HepG2 (cell line): ENCODE results near the gene CNTN2.

Experiments
- EED ChIP-seq: sonication (generic); formaldehyde crosslinking; IDR thresholded peaks from 2 replicates; pipeline ENCODE4 v1.5.0; 2020; ENCODE audit warnings: mild to moderate bottlenecking, missing genetic modification reagents
- GABPA ChIP-seq, 2 experiments: IDR thresholded peaks; 2 replicates each; pipeline ENCODE4 v1.6.1; 2011 to 2016; ENCODE audit warnings: low read depth in 2 of 2, low read length in 1 of 2, missing biosample characterization in 1 of 2, missing genetic modification characterization in 1 of 2
- HNRNPL ChIP-seq: fragments of 200-400 bp; formaldehyde crosslinking; IDR thresholded peaks from 2 replicates; pipeline ENCODE4 v1.6.1; 2017; ENCODE audit warnings: mild to moderate bottlenecking, low read depth, low read length
- POLR2A ChIP-seq, 2 experiments: IDR thresholded peaks; 2 replicates each; pipeline ENCODE4 v1.6.1; 2011; ENCODE audit warnings: low read depth in 2 of 2, low read length in 2 of 2, mild to moderate bottlenecking in 1 of 2, moderate library complexity in 1 of 2; ENCODE audit not compliant: insufficient read depth in 1 of 2
- SMARCC2 ChIP-seq: fragments of 450-650 bp; IDR thresholded peaks from 2 replicates; pipeline ENCODE4 v1.6.1; 2017; ENCODE audit warnings: antibody characterized with exemption, mild to moderate bottlenecking
- TAF1 ChIP-seq: sonication (generic); formaldehyde crosslinking; IDR thresholded peaks from 2 replicates; pipeline ENCODE4 v1.4.0; 2020; ENCODE audit warnings: missing genetic modification reagents
- TCF7 ChIP-seq: sonication (generic); IDR thresholded peaks from 2 replicates; pipeline ENCODE4 v1.6.1; 2016; ENCODE audit warnings: antibody characterized with exemption, low read depth
- ZKSCAN8 ChIP-seq: IDR thresholded peaks from 2 replicates; pipeline ENCODE4 v1.6.1; 2016; ENCODE audit warnings: borderline replicate concordance, missing genetic modification reagents, missing compliant biosample characterization
- TF ChIP-seq, protein P1 (sequence below): sonication (generic); formaldehyde crosslinking; IDR thresholded peaks from 2 replicates; pipeline ENCODE4 v1.4.0; 2020; ENCODE audit warnings: missing genetic modification reagents
- TF ChIP-seq, protein P2 (sequence below): sonication (generic); formaldehyde crosslinking; IDR thresholded peaks from 2 replicates; pipeline ENCODE4 v1.8.0; 2022; ENCODE audit warnings: low read depth, missing genetic modification reagents
- TF ChIP-seq, protein P3 (sequence below): sonication (generic); formaldehyde crosslinking; IDR thresholded peaks from 2 replicates; pipeline ENCODE4 v1.5.1; 2020; ENCODE audit warnings: missing genetic modification reagents, mild to moderate bottlenecking, borderline replicate concordance
- TF ChIP-seq, protein P4 (sequence below): sonication (generic); formaldehyde crosslinking; IDR thresholded peaks from 2 replicates; pipeline ENCODE4 v1.8.0; 2022; ENCODE audit warnings: mild to moderate bottlenecking, missing genetic modification reagents, borderline replicate concordance
- TF ChIP-seq, protein P5 (sequence below): sonication (generic); formaldehyde crosslinking; IDR thresholded peaks from 2 replicates; pipeline ENCODE4 v1.5.0; 2020; ENCODE audit warnings: mild to moderate bottlenecking, missing genetic modification reagents, moderate library complexity
- TF ChIP-seq, protein P6 (sequence below): sonication (generic); formaldehyde crosslinking; IDR thresholded peaks from 2 replicates; pipeline ENCODE4 v1.4.0; 2020; ENCODE audit warnings: missing genetic modification reagents

DNA sequence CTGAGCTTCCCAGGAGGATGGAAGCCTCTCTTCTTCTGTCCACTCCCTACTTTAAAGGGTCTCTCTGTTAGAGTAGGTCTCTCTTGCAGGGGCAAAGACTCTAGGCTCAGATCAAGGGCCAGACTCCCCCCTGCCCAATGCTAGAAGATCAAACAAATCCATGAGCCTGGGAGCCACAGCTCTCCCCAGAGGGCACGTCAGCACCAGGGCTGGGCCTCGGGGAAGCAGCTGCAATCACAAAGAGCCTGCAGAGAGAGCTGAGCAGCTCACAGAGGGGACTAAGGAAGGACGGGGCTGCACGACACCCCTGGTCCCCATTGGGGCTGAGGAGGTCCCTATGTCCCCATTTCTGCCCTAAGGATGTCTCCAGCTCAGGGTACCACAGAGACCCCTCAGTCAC lies 3.9 kb downstream of the CNTN2 start:
- no peak for TF ChIP-seq GABPA (IDR thresholded peaks at IDR 0.05; ENCODE audit: low read depth, low read length)
- TF ChIP-seq GABPA (CRISPR knock-in tag; IDR thresholded peaks at IDR 0.05; ENCODE audit: low read depth), result no peak
- TF ChIP-seq, protein P1, sequence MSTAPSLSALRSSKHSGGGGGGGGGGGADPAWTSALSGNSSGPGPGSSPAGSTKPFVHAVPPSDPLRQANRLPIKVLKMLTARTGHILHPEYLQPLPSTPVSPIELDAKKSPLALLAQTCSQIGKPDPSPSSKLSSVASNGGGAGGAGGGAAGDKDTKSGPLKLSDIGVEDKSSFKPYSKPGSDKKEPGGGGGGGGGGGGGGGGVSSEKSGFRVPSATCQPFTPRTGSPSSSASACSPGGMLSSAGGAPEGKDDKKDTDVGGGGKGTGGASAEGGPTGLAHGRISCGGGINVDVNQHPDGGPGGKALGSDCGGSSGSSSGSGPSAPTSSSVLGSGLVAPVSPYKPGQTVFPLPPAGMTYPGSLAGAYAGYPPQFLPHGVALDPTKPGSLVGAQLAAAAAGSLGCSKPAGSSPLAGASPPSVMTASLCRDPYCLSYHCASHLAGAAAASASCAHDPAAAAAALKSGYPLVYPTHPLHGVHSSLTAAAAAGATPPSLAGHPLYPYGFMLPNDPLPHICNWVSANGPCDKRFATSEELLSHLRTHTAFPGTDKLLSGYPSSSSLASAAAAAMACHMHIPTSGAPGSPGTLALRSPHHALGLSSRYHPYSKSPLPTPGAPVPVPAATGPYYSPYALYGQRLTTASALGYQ, result no peak
- TF ChIP-seq, protein P2, sequence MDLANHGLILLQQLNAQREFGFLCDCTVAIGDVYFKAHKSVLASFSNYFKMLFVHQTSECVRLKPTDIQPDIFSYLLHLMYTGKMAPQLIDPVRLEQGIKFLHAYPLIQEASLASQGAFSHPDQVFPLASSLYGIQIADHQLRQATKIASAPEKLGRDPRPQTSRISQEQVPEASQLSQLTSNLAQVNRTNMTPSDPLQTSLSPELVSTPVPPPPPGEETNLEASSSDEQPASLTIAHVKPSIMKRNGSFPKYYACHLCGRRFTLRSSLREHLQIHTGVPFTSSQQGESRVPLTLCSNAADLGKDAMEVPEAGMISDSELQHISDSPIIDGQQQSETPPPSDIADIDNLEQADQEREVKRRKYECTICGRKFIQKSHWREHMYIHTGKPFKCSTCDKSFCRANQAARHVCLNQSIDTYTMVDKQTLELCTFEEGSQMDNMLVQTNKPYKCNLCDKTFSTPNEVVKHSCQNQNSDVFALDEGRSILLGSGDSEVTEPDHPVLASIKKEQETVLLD, result no peak
- no peak for TF ChIP-seq ZKSCAN8 (CRISPR knock-in tag)
- TF ChIP-seq, protein P3, sequence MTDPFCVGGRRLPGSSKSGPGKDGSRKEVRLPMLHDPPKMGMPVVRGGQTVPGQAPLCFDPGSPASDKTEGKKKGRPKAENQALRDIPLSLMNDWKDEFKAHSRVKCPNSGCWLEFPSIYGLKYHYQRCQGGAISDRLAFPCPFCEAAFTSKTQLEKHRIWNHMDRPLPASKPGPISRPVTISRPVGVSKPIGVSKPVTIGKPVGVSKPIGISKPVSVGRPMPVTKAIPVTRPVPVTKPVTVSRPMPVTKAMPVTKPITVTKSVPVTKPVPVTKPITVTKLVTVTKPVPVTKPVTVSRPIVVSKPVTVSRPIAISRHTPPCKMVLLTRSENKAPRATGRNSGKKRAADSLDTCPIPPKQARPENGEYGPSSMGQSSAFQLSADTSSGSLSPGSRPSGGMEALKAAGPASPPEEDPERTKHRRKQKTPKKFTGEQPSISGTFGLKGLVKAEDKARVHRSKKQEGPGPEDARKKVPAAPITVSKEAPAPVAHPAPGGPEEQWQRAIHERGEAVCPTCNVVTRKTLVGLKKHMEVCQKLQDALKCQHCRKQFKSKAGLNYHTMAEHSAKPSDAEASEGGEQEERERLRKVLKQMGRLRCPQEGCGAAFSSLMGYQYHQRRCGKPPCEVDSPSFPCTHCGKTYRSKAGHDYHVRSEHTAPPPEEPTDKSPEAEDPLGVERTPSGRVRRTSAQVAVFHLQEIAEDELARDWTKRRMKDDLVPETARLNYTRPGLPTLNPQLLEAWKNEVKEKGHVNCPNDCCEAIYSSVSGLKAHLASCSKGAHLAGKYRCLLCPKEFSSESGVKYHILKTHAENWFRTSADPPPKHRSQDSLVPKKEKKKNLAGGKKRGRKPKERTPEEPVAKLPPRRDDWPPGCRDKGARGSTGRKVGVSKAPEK, result no peak
- TF ChIP-seq, protein P4, sequence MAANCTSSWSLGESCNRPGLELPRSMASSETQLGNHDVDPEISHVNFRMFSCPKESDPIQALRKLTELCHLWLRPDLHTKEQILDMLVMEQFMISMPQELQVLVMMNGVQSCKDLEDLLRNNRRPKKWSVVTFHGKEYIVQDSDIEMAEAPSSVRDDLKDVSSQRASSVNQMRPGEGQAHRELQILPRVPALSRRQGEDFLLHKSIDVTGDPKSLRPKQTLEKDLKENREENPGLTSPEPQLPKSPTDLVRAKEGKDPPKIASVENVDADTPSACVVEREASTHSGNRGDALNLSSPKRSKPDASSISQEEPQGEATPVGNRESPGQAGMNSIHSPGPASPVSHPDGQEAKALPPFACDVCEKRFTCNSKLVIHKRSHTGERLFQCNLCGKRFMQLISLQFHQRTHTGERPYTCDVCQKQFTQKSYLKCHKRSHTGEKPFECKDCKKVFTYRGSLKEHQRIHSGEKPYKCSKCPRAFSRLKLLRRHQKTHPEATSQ (CRISPR knock-in tag), result no peak
- no peak for TF ChIP-seq TAF1 (CRISPR knock-in tag)
- TF ChIP-seq HNRNPL, result no peak
- TF ChIP-seq POLR2A (IDR thresholded peaks at IDR 0.05; ENCODE audit: insufficient read depth in 1 of 2, low read depth in 2 of 2, low read length in 2 of 2), result no peak
- TF ChIP-seq, protein P5, sequence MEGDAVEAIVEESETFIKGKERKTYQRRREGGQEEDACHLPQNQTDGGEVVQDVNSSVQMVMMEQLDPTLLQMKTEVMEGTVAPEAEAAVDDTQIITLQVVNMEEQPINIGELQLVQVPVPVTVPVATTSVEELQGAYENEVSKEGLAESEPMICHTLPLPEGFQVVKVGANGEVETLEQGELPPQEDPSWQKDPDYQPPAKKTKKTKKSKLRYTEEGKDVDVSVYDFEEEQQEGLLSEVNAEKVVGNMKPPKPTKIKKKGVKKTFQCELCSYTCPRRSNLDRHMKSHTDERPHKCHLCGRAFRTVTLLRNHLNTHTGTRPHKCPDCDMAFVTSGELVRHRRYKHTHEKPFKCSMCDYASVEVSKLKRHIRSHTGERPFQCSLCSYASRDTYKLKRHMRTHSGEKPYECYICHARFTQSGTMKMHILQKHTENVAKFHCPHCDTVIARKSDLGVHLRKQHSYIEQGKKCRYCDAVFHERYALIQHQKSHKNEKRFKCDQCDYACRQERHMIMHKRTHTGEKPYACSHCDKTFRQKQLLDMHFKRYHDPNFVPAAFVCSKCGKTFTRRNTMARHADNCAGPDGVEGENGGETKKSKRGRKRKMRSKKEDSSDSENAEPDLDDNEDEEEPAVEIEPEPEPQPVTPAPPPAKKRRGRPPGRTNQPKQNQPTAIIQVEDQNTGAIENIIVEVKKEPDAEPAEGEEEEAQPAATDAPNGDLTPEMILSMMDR (CRISPR knock-in tag), result no peak
- no peak for TF ChIP-seq SMARCC2
- TF ChIP-seq, protein P6, sequence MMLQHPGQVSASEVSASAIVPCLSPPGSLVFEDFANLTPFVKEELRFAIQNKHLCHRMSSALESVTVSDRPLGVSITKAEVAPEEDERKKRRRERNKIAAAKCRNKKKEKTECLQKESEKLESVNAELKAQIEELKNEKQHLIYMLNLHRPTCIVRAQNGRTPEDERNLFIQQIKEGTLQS (CRISPR knock-in tag), result no peak
- no peak for TF ChIP-seq TCF7
- no peak for TF ChIP-seq EED (CRISPR knock-in tag)
